GM23248 (cell line): ENCODE data around the gene LYPD6B.

Source experiments
- EZH2 ChIP-seq: fragments of 200-600 bp; sonication (generic); IDR thresholded peaks from 2 replicates; pipeline ENCODE4 v1.6.1; 2018; ENCODE audit warnings: antibody characterized with exemption, mild to moderate bottlenecking; ENCODE audit not compliant: insufficient read depth, poor library complexity, severe bottlenecking
- EZH2phosphoT487 ChIP-seq: fragments of 200-600 bp; sonication (generic); IDR thresholded peaks from 2 replicates; pipeline ENCODE4 v1.6.1; 2018; ENCODE audit warnings: antibody characterized with exemption, moderate library complexity, mild to moderate bottlenecking, low read depth; ENCODE audit not compliant: insufficient read depth

- TF ChIP-seq EZH2 (no peak), EZH2phosphoT487 (no peak)
These were observed 182.5 kb downstream of the LYPD6B start for GRCh38 chr2:149221002-149221401.
